GM12878 (cell line): ENCODE measurements around the gene FABP6. TPM values are rescaled to one million over a fixed set of nuclear protein-coding genes. Genes with fewer than 3 reads are reported as not detected.
A peak's percentile ranks its signal among the peaks of the same experiment; 100 is the strongest.

Experiments
- ATAC-seq: fragments of 200-7000 bp; cut with Tn5 transposase; 3 replicates; pipeline ENCODE4 v1.9.1; 2020; ENCODE audit warnings: mild to moderate bottlenecking, moderate library complexity
- BruUV-seq: library from RNA; stranded (reverse); fragments of 400-500 nt; replicated peaks from 2 replicates; lab custom pipeline; 2021; lab: Mats Ljungman, UMichigan
- CTCF ChIA-PET: fragments of 300-600 bp; sonication (Branson Sonifier 250); formaldehyde crosslinking; extraction: SDS; loops from one replicate; lab custom pipeline; 2021; ENCODE audit warnings: inconsistent platforms; lab: Yijun Ruan, JAX
- POLR2A ChIA-PET: fragments of 350-600 bp; formaldehyde crosslinking; extraction: SDS; loops from one replicate; lab custom pipeline; 2021; ENCODE audit warnings: inconsistent platforms; lab: Charles Lee
- RAD21 ChIA-PET: fragments of 300-600 bp; sonication (Branson Sonifier 250); formaldehyde crosslinking; loops from one replicate; lab custom pipeline; 2023; ENCODE audit warnings: antibody characterized with exemption; ENCODE audit not compliant: unreplicated experiment; lab: Charles Lee
- SMC1A ChIA-PET: fragments of 300-600 bp; sonication (Branson Sonifier 250); formaldehyde crosslinking; loops from one replicate; lab custom pipeline; 2023; ENCODE audit not compliant: unreplicated experiment, uncharacterized antibody; lab: Charles Lee
- DNase-seq: peaks from one replicate; pipeline ENCODE4 v3.0.0-alpha.2; 2011; ENCODE audit warnings: low read depth, low spot score
- FAIRE-seq: peaks from 3 replicates; lab custom pipeline; 2011; peaks lifted over from hg19 to GRCh38; lab: Jason Lieb, UNC
- H2AFZ ChIP-seq: 2 replicates; pipeline ENCODE4 v1.6.0; 2011; ENCODE audit warnings: low read depth, low read length, control low read depth; ENCODE audit not compliant: control insufficient read depth
- H3K27ac ChIP-seq: 2 replicates; pipeline ENCODE4 v1.5.1; 2011; ENCODE audit warnings: control low read depth; ENCODE audit not compliant: control insufficient read depth, insufficient read depth
- H3K27me3 ChIP-seq, 2 experiments: replicated peaks in 1 of 2; 2 replicates each; pipeline versions ENCODE4 v1.6.0 to v1.6.1; 2011; ENCODE audit warnings: low read length in 1 of 2; ENCODE audit not compliant: control insufficient read depth in 2 of 2, insufficient read depth in 2 of 2
- H3K36me3 ChIP-seq, 2 experiments: 2 replicates each; pipeline ENCODE4 v1.5.1; 2011; ENCODE audit warnings: low read length in 1 of 2; ENCODE audit not compliant: control insufficient read depth in 2 of 2, insufficient read depth in 2 of 2
- H3K4me1 ChIP-seq: 2 replicates; pipeline ENCODE4 v1.6.1; 2011; ENCODE audit warnings: mild to moderate bottlenecking, low read length, moderate library complexity, mixed read lengths; ENCODE audit not compliant: control insufficient read depth, insufficient read depth
- H3K4me2 ChIP-seq: 2 replicates; pipeline ENCODE4 v1.6.0; 2011; ENCODE audit warnings: control low read depth; ENCODE audit not compliant: control insufficient read depth, insufficient read depth
- H3K4me3 ChIP-seq: fragments of 200-600 bp; sonication (generic); 2 replicates; pipeline ENCODE4 v1.5.1; 2016
- H3K79me2 ChIP-seq: 2 replicates; pipeline ENCODE4 v1.6.0; 2011; ENCODE audit warnings: low read length; ENCODE audit not compliant: control insufficient read depth, insufficient read depth
- H3K9ac ChIP-seq: 2 replicates; pipeline ENCODE4 v1.8.0; 2011; ENCODE audit warnings: low read length, control low read depth, mixed read lengths; ENCODE audit not compliant: control insufficient read depth, insufficient read depth
- H3K9me3 ChIP-seq: replicated peaks from 3 replicates; pipeline ENCODE4 v1.5.1; 2011; ENCODE audit warnings: mild to moderate bottlenecking, low read length; ENCODE audit not compliant: control insufficient read depth, insufficient read depth
- H4K20me1 ChIP-seq: 2 replicates; pipeline ENCODE4 v1.6.0; 2011; ENCODE audit not compliant: control insufficient read depth, insufficient read depth
- CTCF ChIP-seq, 3 experiments: IDR thresholded peaks in 2 of 3; conservative IDR thresholded peaks in 1 of 3; 2 replicates each; pipeline ENCODE4 v1.5.1; 2011; ENCODE audit warnings: low read depth in 3 of 3, low read length in 3 of 3, mild to moderate bottlenecking in 3 of 3, control low read depth in 2 of 3, moderate library complexity in 2 of 3, inconsistent platforms in 1 of 3, mixed read lengths in 1 of 3; ENCODE audit not compliant: control insufficient read depth in 2 of 3, insufficient read depth in 1 of 3; ENCODE audit errors: extremely low read depth in 1 of 3
- EZH2 ChIP-seq: IDR thresholded peaks from 2 replicates; pipeline ENCODE4 v1.6.1; 2012; ENCODE audit warnings: low read depth, mild to moderate bottlenecking, control low read depth, inconsistent platforms, low read length, borderline replicate concordance; ENCODE audit not compliant: control insufficient read depth
- FOXK2 ChIP-seq: fragments of 450-650 bp; IDR thresholded peaks from 2 replicates; pipeline ENCODE4 v1.6.1; 2017; ENCODE audit warnings: mild to moderate bottlenecking, moderate library complexity
- IKZF2 ChIP-seq, 2 experiments: fragments of 450-650 bp; IDR thresholded peaks; 2 replicates each; pipeline ENCODE4 v1.6.1; 2017; ENCODE audit warnings: mild to moderate bottlenecking in 2 of 2, moderate library complexity in 2 of 2
- ZNF24 ChIP-seq: fragments of 450-650 bp; IDR thresholded peaks from 2 replicates; pipeline ENCODE4 v1.6.1; 2017; ENCODE audit warnings: antibody characterized with exemption, mild to moderate bottlenecking
- ZNF622 ChIP-seq: fragments of 450-650 bp; IDR thresholded peaks from 2 replicates; pipeline ENCODE4 v1.6.1; 2017; ENCODE audit warnings: mild to moderate bottlenecking, inconsistent platforms
- WGBS: methylation state at CpG from one replicate; pipeline ENCODE4 v1.1.6; 2016; ENCODE audit warnings: low lambda C conversion rate; ENCODE audit not compliant: insufficient replicate concordance, insufficient coverage; ENCODE audit errors: missing lambda C conversion rate; 5-methylcytosine and 5-hydroxymethylcytosine counted together
- in situ Hi-C: fragments of 300-500 bp; cut with MboI; formaldehyde crosslinking; loops from 9 replicates; pipeline ENCODE4 v1.14.3; 2018; ENCODE audit warnings: mixed read lengths
- intact Hi-C: fragments of 100-400 bp; cut with micrococcal nuclease; formaldehyde crosslinking; loops from one replicate; pipeline ENCODE4 v1.14.2; 2022; ENCODE audit not compliant: unreplicated experiment
- polyA plus RNA-seq, 11 experiments: library from polyadenylated mRNA; depleted of rRNA in 4 of 11; unstranded in 6 of 11; stranded (reverse) in 5 of 11; fragments of >200 nt; fragmentation: Nextera tagmentation in 4 of 11; fragmentation: Illumina TruSeq in 1 of 11; extraction: Ambion mirVana in 4 of 11; extraction: Trizol in 1 of 11; gene quantifications; 1 replicate in 1 of 11; 2 replicates in 10 of 11; pipeline versions ENCODE4 v1.2.1 to v1.2.3, GENCODE V29; 2011 to 2016; ENCODE audit warnings: inconsistent platforms in 2 of 11, missing spikeins in 2 of 11, low read depth in 1 of 11
- total RNA-seq, 4 experiments: library from RNA; depleted of rRNA in 3 of 4; stranded (reverse); fragments of >200 nt in 3 of 4; fragmentation: Illumina TruSeq in 1 of 4; extraction: Trizol in 1 of 4; gene quantifications; 2 replicates each; pipeline versions ENCODE4 v1.2.1 to v1.2.3, GENCODE V29; 2013 to 2021

FABP6 gene
- total and polyA plus RNA-seq, 10 of the 15 experiments (the other 5 are each of a cell fraction or from before 2014, with no cell fraction given) = 0.66 to 8.1 (median 2.4) TPM

DNA sequence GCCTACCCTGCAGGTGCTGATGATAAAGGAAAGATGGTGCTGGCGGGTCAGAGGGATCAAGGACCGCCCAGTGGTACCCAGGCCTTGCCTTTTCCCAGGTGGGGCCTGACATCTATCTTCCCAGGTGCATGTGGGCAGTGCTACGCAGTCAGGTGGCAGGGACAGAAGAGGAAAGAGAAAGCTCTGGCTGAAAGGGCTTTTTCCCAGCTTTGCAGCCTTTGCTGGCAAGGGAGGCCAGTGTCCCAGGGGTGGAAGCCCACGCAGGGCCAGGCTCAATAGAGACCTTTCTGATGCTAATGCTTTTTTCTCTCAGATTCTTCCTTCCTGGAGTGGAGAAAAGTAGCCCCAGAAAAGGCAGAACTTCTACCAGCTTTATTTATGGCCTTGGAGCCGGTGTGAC lies 36.7 kb downstream of the FABP6 start (continued):
- no peak for TF ChIP-seq EZH2
- no peak for TF ChIP-seq FOXK2
- no peak for TF ChIP-seq ZNF622
- no peak for TF ChIP-seq ZNF24

- peak in 1 of 3 experiments; percentile 9; a peak in 1 of 6 replicates for TF ChIP-seq CTCF (IDR thresholded peaks at IDR 0.05 in 2 of 3, conservative IDR thresholded peaks at IDR 0.05 in 1 of 3; ENCODE audit: control insufficient read depth in 2 of 3, extremely low read depth in 1 of 3, insufficient read depth in 1 of 3, low read depth in 3 of 3, low read length in 3 of 3)
- TF ChIP-seq IKZF2 (IDR thresholded peaks at IDR 0.05) = no peak
- FAIRE-seq (no peak), DNase-seq (no peak), ATAC-seq (no peak)
- in situ Hi-C loops = no loop called here
- no peaks in the 10 kb centered on the region for H3K9me3 ChIP-seq
- 48% methylated on average over 9 of the region's 9 CpGs for WGBS
- no TSS peak for BruUV-seq
- H3K9ac ChIP-seq = no peak overlapping the region
- ChIA-PET CTCF (no interaction called here), POLR2A (interaction anchor here (1.0 kb wide), 1 partner anchor 63 kb away, joined by 3 read pairs; no protein-coding TSS in a partner anchor), RAD21 (interaction anchor here (1.2 kb wide), 1 partner anchor 35 kb away, joined by 3 read pairs; no protein-coding TSS in a partner anchor), SMC1A (interaction anchor here (0.6 to 1.1 kb wide), 4 partner anchors 18 to 194 kb away, joined by 3 to 4 read pairs (median 3); partner anchors contain the start of gene C1QTNF2)
- peaks cover 6% of the 10 kb centered on the region for H3K4me1 ChIP-seq
- H3K27ac ChIP-seq = no peak overlapping the region
- intact Hi-C loops = no loop called here
- H3K36me3 ChIP-seq = no peaks in the 10 kb centered on the region
- H3K79me2 ChIP-seq = no peaks in the 10 kb centered on the region
- H2AFZ ChIP-seq = no peak overlapping the region
- no peak overlapping the region for H3K4me2 ChIP-seq
- H4K20me1 ChIP-seq = no peaks in the 10 kb centered on the region
- H3K4me3 ChIP-seq = no peak overlapping the region
- no peaks in the 10 kb centered on the region for H3K27me3 ChIP-seq
These were observed 37.5 kb downstream of the FABP6 start for GRCh38 chr5:160266752-160267345.
